Measurements from ENCODE around the gene HDDC3.

The HDDC3 gene

GRCh38 chr15:90883526-90883975 is 48.8 kb downstream of the HDDC3 start:
- no peak overlapping the region for H3K4me3 ChIP-seq (ENCODE audit: low read depth, low read length)
- no peak for DNase-seq (ENCODE audit: low read depth)
- TF ChIP-seq, protein P1, sequence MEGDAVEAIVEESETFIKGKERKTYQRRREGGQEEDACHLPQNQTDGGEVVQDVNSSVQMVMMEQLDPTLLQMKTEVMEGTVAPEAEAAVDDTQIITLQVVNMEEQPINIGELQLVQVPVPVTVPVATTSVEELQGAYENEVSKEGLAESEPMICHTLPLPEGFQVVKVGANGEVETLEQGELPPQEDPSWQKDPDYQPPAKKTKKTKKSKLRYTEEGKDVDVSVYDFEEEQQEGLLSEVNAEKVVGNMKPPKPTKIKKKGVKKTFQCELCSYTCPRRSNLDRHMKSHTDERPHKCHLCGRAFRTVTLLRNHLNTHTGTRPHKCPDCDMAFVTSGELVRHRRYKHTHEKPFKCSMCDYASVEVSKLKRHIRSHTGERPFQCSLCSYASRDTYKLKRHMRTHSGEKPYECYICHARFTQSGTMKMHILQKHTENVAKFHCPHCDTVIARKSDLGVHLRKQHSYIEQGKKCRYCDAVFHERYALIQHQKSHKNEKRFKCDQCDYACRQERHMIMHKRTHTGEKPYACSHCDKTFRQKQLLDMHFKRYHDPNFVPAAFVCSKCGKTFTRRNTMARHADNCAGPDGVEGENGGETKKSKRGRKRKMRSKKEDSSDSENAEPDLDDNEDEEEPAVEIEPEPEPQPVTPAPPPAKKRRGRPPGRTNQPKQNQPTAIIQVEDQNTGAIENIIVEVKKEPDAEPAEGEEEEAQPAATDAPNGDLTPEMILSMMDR (IDR thresholded peaks at IDR 0.05; ENCODE audit: control insufficient read depth, extremely low read depth, insufficient read depth): no peak

DNA sequence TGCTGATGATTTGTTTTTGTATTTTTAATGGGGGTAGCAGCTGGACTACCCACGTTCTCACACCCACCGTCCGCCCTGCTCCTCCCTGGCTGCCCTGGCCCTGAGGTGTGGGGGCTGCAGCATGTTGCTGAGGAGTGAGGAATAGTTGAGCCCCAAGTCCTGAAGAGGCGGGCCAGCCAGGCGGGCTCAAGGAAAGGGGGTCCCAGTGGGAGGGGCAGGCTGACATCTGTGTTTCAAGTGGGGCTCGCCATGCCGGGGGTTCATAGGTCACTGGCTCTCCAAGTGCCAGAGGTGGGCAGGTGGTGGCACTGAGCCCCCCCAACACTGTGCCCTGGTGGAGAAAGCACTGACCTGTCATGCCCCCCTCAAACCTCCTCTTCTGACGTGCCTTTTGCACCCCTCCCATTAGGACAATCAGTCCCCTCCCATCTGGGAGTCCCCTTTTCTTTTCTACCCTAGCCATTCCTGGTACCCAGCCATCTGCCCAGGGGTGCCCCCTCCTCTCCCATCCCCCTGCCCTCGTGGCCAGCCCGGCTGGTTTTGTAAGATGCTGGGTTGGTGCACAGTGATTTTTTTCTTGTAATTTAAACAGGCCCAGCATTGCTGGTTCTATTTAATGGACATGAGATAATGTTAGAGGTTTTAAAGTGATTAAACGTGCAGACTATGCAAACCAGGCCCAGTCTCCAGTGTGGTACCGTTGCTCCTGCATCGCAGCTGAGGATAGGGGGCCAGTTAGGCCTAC is 49.4 kb downstream of the HDDC3 start:
- no peak overlapping the region for H3K4me3 ChIP-seq (ENCODE audit: low read depth, low read length)
- TF ChIP-seq, protein P1 (IDR thresholded peaks at IDR 0.05; ENCODE audit: control insufficient read depth, extremely low read depth, insufficient read depth): no peak
- no peak for DNase-seq (ENCODE audit: low read depth)

GRCh38 chr15:90881978-90882721 is 50.2 kb downstream of the HDDC3 start:
- DNase-seq (ENCODE audit: low read depth): no peak
- H3K4me3 ChIP-seq (ENCODE audit: low read depth, low read length): no peak overlapping the region
- TF ChIP-seq, protein P1 (IDR thresholded peaks at IDR 0.05; ENCODE audit: control insufficient read depth, extremely low read depth, insufficient read depth): no peak

DNA sequence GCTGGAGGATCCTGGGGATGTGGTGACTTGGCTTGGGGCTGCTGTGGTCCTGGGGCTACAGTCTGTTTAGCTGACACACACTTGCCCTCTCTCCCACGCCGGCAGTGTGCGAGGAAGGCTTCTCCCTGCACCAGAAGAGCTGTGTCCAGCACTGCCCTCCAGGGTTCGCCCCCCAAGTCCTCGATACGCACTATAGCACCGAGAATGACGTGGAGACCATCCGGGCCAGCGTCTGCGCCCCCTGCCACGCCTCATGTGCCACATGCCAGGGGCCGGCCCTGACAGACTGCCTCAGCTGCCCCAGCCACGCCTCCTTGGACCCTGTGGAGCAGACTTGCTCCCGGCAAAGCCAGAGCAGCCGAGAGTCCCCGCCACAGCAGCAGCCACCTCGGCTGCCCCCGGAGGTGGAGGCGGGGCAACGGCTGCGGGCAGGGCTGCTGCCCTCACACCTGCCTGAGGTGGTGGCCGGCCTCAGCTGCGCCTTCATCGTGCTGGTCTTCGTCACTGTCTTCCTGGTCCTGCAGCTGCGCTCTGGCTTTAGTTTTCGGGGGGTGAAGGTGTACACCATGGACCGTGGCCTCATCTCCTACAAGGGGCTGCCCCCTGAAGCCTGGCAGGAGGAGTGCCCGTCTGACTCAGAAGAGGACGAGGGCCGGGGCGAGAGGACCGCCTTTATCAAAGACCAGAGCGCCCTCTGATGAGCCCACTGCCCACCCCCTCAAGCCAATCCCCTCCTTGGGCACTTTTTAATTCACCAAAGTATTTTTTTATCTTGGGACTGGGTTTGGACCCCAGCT is 51.0 kb downstream of the HDDC3 start:
- H3K4me3 ChIP-seq (ENCODE audit: low read depth, low read length): no peak overlapping the region
- DNase-seq (ENCODE audit: low read depth): no peak
- TF ChIP-seq, protein P1 (IDR thresholded peaks at IDR 0.05; ENCODE audit: control insufficient read depth, extremely low read depth, insufficient read depth): no peak

- no peak for DNase-seq (ENCODE audit: low read depth)
- TF ChIP-seq, protein P1 (IDR thresholded peaks at IDR 0.05; ENCODE audit: control insufficient read depth, extremely low read depth, insufficient read depth): no peak
- H3K4me3 ChIP-seq (ENCODE audit: low read depth, low read length): no peak overlapping the region
Observed at GRCh38 chr15:90880381-90881145, 51.8 kb downstream of the HDDC3 start.

Data from LNCaP clone FGC (cell line).